Measurements from ENCODE around the gene CD72.

CD72 gene

DNA sequence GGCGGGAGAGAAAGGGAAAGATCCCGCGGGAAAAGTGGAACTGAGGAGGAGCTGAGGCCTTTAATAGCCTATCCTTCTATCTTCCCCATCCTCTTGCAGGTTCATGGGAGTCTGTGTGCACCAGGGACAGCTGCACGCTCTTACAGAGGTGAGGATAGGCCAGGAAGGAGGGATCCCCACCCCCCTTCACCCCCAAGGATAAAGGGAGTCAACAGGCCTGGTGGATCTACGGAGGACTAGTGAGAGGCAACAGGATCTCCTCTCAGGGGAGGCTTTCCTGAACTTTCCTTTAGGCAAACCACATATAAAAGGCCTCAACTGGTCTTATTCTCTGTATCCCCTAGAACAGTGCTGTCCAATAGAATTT lies 12.1 kb downstream of the CD72 start:
- TF ChIP-seq GLIS3 (CRISPR knock-in tag; IDR thresholded peaks at IDR 0.05): no peak
- no peak for TF ChIP-seq ISL1 (CRISPR knock-in tag; IDR thresholded peaks at IDR 0.05)
- no peak for TF ChIP-seq ZNF70 (CRISPR knock-in tag; IDR thresholded peaks at IDR 0.05)
- TF ChIP-seq, protein P1, sequence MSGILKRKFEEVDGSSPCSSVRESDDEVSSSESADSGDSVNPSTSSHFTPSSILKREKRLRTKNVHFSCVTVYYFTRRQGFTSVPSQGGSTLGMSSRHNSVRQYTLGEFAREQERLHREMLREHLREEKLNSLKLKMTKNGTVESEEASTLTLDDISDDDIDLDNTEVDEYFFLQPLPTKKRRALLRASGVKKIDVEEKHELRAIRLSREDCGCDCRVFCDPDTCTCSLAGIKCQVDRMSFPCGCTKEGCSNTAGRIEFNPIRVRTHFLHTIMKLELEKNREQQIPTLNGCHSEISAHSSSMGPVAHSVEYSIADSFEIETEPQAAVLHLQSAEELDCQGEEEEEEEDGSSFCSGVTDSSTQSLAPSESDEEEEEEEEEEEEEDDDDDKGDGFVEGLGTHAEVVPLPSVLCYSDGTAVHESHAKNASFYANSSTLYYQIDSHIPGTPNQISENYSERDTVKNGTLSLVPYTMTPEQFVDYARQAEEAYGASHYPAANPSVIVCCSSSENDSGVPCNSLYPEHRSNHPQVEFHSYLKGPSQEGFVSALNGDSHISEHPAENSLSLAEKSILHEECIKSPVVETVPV (CRISPR knock-in tag; IDR thresholded peaks at IDR 0.05): no peak
- TF ChIP-seq TOX (CRISPR knock-in tag; IDR thresholded peaks at IDR 0.05; ENCODE audit: borderline replicate concordance): no peak
- TF ChIP-seq, protein P2, sequence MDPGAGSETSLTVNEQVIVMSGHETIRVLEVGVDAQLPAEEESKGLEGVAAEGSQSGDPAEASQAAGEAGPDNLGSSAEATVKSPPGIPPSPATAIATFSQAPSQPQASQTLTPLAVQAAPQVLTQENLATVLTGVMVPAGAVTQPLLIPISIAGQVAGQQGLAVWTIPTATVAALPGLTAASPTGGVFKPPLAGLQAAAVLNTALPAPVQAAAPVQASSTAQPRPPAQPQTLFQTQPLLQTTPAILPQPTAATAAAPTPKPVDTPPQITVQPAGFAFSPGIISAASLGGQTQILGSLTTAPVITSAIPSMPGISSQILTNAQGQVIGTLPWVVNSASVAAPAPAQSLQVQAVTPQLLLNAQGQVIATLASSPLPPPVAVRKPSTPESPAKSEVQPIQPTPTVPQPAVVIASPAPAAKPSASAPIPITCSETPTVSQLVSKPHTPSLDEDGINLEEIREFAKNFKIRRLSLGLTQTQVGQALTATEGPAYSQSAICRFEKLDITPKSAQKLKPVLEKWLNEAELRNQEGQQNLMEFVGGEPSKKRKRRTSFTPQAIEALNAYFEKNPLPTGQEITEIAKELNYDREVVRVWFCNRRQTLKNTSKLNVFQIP (CRISPR knock-in tag; IDR thresholded peaks at IDR 0.05; ENCODE audit: borderline replicate concordance, low read depth): no peak
- TF ChIP-seq, protein P3, sequence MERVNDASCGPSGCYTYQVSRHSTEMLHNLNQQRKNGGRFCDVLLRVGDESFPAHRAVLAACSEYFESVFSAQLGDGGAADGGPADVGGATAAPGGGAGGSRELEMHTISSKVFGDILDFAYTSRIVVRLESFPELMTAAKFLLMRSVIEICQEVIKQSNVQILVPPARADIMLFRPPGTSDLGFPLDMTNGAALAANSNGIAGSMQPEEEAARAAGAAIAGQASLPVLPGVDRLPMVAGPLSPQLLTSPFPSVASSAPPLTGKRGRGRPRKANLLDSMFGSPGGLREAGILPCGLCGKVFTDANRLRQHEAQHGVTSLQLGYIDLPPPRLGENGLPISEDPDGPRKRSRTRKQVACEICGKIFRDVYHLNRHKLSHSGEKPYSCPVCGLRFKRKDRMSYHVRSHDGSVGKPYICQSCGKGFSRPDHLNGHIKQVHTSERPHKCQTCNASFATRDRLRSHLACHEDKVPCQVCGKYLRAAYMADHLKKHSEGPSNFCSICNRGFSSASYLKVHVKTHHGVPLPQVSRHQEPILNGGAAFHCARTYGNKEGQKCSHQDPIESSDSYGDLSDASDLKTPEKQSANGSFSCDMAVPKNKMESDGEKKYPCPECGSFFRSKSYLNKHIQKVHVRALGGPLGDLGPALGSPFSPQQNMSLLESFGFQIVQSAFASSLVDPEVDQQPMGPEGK (CRISPR knock-in tag; IDR thresholded peaks at IDR 0.05; ENCODE audit: borderline replicate concordance): no peak
- TF ChIP-seq ZFP3 (CRISPR knock-in tag; IDR thresholded peaks at IDR 0.05): no peak
- no peak for ATAC-seq

DNA sequence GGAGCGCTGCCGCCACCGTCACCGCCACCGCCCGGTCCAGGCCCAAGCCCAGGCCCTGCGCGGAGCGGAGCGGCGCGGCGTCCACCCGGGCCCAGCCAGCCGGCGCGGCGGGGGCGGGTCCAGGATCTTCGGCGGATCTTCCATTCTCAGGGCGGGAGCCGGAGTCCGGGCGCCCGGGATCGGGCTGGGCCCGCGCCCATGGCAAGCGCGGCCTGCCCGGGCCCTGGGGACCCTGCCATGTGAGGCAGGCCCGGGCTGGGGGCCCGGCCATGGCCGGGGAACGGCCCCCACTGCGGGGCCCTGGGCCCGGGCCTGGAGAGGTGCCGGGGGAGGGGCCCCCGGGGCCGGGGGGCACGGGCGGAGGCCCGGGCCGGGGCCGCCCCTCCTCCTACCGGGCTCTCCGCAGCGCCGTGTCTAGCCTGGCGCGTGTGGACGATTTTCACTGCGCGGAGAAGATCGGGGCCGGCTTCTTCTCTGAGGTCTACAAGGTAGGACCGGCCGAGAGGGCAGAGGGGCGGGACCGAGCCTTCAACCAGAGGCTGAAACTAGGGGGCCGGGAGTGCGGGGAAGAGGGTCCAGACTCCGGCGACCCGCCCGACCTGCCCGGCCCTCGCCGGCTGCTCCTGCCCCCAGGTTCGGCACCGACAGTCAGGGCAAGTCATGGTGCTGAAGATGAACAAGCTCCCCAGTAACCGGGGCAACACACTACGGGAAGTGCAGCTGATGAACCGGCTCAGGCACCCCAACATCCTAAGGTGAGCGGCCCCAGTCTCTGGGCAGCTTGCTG lies 12.7 kb downstream of the CD72 start:
- ATAC-seq: no peak
- TF ChIP-seq ISL1 (CRISPR knock-in tag; IDR thresholded peaks at IDR 0.05): no peak
- no peak for TF ChIP-seq ESRRG (CRISPR knock-in tag; IDR thresholded peaks at IDR 0.05)
- TF ChIP-seq TOX (CRISPR knock-in tag; IDR thresholded peaks at IDR 0.05; ENCODE audit: borderline replicate concordance): no peak
- TF ChIP-seq ZFP3 (CRISPR knock-in tag; IDR thresholded peaks at IDR 0.05): no peak
- TF ChIP-seq, protein P1 (CRISPR knock-in tag; IDR thresholded peaks at IDR 0.05): no peak
- no peak for TF ChIP-seq ZNF565 (CRISPR knock-in tag; conservative IDR thresholded peaks at IDR 0.05; ENCODE audit: low read depth)
- TF ChIP-seq, protein P4, sequence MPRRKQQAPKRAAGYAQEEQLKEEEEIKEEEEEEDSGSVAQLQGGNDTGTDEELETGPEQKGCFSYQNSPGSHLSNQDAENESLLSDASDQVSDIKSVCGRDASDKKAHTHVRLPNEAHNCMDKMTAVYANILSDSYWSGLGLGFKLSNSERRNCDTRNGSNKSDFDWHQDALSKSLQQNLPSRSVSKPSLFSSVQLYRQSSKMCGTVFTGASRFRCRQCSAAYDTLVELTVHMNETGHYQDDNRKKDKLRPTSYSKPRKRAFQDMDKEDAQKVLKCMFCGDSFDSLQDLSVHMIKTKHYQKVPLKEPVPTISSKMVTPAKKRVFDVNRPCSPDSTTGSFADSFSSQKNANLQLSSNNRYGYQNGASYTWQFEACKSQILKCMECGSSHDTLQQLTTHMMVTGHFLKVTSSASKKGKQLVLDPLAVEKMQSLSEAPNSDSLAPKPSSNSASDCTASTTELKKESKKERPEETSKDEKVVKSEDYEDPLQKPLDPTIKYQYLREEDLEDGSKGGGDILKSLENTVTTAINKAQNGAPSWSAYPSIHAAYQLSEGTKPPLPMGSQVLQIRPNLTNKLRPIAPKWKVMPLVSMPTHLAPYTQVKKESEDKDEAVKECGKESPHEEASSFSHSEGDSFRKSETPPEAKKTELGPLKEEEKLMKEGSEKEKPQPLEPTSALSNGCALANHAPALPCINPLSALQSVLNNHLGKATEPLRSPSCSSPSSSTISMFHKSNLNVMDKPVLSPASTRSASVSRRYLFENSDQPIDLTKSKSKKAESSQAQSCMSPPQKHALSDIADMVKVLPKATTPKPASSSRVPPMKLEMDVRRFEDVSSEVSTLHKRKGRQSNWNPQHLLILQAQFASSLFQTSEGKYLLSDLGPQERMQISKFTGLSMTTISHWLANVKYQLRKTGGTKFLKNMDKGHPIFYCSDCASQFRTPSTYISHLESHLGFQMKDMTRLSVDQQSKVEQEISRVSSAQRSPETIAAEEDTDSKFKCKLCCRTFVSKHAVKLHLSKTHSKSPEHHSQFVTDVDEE (CRISPR knock-in tag; IDR thresholded peaks at IDR 0.05): no peak
- TF ChIP-seq BACH2 (CRISPR knock-in tag; IDR thresholded peaks at IDR 0.05; ENCODE audit: borderline replicate concordance): no peak
- no peak for TF ChIP-seq PPARA (CRISPR knock-in tag; IDR thresholded peaks at IDR 0.05; ENCODE audit: borderline replicate concordance)
- TF ChIP-seq, protein P5, sequence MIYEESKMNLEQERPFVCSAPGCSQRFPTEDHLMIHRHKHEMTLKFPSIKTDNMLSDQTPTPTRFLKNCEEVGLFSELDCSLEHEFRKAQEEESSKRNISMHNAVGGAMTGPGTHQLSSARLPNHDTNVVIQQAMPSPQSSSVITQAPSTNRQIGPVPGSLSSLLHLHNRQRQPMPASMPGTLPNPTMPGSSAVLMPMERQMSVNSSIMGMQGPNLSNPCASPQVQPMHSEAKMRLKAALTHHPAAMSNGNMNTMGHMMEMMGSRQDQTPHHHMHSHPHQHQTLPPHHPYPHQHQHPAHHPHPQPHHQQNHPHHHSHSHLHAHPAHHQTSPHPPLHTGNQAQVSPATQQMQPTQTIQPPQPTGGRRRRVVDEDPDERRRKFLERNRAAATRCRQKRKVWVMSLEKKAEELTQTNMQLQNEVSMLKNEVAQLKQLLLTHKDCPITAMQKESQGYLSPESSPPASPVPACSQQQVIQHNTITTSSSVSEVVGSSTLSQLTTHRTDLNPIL (CRISPR knock-in tag; IDR thresholded peaks at IDR 0.05; ENCODE audit: low read depth): no peak
- TF ChIP-seq ZNF8 (CRISPR knock-in tag; IDR thresholded peaks at IDR 0.05): no peak
- no peak for TF ChIP-seq ZNF70 (CRISPR knock-in tag; IDR thresholded peaks at IDR 0.05)

DNA sequence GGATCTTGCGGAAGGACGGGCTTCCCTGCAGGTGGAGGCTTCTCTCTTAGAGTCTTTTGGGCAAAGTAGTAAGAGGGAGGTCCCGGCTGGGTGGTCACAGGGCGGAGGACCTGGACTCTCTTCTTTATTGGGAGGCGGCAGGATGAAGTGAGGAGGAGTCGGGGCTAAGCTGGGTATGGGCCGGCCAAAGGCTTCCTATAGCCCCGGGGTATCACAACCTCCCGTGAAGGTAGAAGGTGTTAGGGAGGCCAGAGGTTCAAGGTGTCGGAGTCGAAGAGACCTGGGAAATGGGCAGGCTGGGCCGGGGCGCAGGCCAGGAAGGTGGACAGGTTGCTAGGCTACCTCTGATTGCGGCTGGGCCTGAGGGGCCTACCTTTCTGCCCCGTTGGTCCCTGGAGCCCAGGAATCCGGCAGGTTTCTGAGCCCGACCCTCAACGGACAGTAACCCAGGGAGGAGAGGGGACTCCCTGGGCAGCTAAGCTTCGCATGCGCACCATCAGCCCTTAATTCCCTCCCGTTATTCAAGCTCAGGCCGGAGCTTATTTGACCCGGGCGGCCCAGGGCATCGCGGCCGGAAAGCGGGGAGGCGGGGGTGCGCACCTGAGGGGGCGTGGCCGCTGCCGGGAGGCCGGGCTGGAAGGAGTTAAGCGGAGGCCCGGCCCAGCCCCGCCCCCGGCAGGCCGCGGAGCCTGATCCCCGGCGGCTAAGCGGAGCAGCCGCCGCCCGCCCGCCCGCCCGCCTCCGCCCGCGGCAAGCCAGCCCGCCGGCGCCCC lies 13.4 kb downstream of the CD72 start, which contains the start of gene TESK1:
Gene TESK1 (plus strand): TSS at position 685 of the 773 bp plus-strand sequence. CDS start 358 bp downstream, outside the sequence.
- ATAC-seq: peak; percentile 45
- TF ChIP-seq, protein P4 (CRISPR knock-in tag; IDR thresholded peaks at IDR 0.05): no peak
- no peak for TF ChIP-seq RARB (CRISPR knock-in tag; IDR thresholded peaks at IDR 0.05)
- no peak for TF ChIP-seq ZNF8 (CRISPR knock-in tag; IDR thresholded peaks at IDR 0.05)
- TF ChIP-seq, protein P5 (CRISPR knock-in tag; IDR thresholded peaks at IDR 0.05; ENCODE audit: low read depth): no peak
- TF ChIP-seq GLIS3 (CRISPR knock-in tag; IDR thresholded peaks at IDR 0.05): no peak
- no peak for TF ChIP-seq CSDC2 (CRISPR knock-in tag; IDR thresholded peaks at IDR 0.05)
- TF ChIP-seq OSR1 (CRISPR knock-in tag; IDR thresholded peaks at IDR 0.05): no peak
- no peak for TF ChIP-seq SNAI2 (CRISPR knock-in tag; IDR thresholded peaks at IDR 0.05)
- no peak for TF ChIP-seq TCF4 (CRISPR knock-in tag; IDR thresholded peaks at IDR 0.05; ENCODE audit: borderline replicate concordance)

Measured in SK-N-SH treated with all-trans-retinoic acid at 6 μM for 48 hours (cell line).